ENCODE results near the gene PGLYRP3.

- TF ChIP-seq CTCF (IDR thresholded peaks at IDR 0.05): no peak
- TF ChIP-seq POLR2A (IDR thresholded peaks at IDR 0.05): no peak
These were observed 60.8 kb downstream of the PGLYRP3 start for GRCh38 chr1:153251988-153252387.

All from body of pancreas (tissue), 4 donors.